Neuronal stem cell (in vitro differentiated cells): Measurements from ENCODE around the gene ANKRD2.
"Not testable (repeated sequence)": the region's sequence is repeated elsewhere in the genome, so short reads cannot be mapped to it uniquely, and the experiment has no call there.

Source experiments
- DNase-seq: peaks from one replicate; pipeline ENCODE4 v3.0.0-alpha.2; 2013; ENCODE audit warnings: low spot score
- H2AFZ ChIP-seq: one replicate; pipeline ENCODE4 v1.6.1; 2013; ENCODE audit warnings: mild to moderate bottlenecking, low read length, inconsistent platforms
- H2AK5ac ChIP-seq: 2 replicates; pipeline ENCODE4 v1.6.1; 2013; ENCODE audit warnings: low read depth, mild to moderate bottlenecking, inconsistent platforms, low read length, moderate library complexity, mixed read lengths
- H2BK120ac ChIP-seq: 2 replicates; pipeline ENCODE4 v1.6.1; 2013; ENCODE audit warnings: low read depth, mild to moderate bottlenecking, inconsistent platforms, low read length, moderate library complexity, mixed read lengths
- H2BK12ac ChIP-seq: one replicate; pipeline ENCODE4 v1.6.1; 2013; ENCODE audit warnings: low read length, inconsistent platforms
- H2BK15ac ChIP-seq: 2 replicates; pipeline ENCODE4 v1.6.1; 2013; ENCODE audit warnings: mild to moderate bottlenecking, low read length, inconsistent platforms, mixed read lengths
- H2BK5ac ChIP-seq: one replicate; pipeline ENCODE4 v1.6.1; 2013; ENCODE audit warnings: inconsistent platforms, mild to moderate bottlenecking, low read length, moderate library complexity
- H3K14ac ChIP-seq: one replicate; pipeline ENCODE4 v1.6.1; 2013; ENCODE audit warnings: low read length, inconsistent platforms
- H3K18ac ChIP-seq: 2 replicates; pipeline ENCODE4 v1.6.1; 2013; ENCODE audit warnings: low read length, inconsistent platforms
- H3K23ac ChIP-seq: 2 replicates; pipeline ENCODE4 v1.6.1; 2013; ENCODE audit warnings: low read depth, mild to moderate bottlenecking, mixed read lengths, low read length, inconsistent platforms; ENCODE audit not compliant: poor library complexity
- H3K27ac ChIP-seq: replicated peaks from 3 replicates; pipeline ENCODE4 v1.5.1; 2013; ENCODE audit warnings: low read length, inconsistent platforms
- H3K27me3 ChIP-seq, 3 experiments: 2 replicates each; pipeline ENCODE4 v1.6.1; 2013; ENCODE audit warnings: low read length in 3 of 3, mild to moderate bottlenecking in 2 of 3, inconsistent platforms in 1 of 3, low read depth in 1 of 3, mixed read lengths in 1 of 3, moderate library complexity in 1 of 3; ENCODE audit not compliant: control insufficient read depth in 3 of 3, insufficient read depth in 3 of 3
- H3K36me3 ChIP-seq, 2 donors: replicated peaks in 1 of 2; 2 replicates each; pipeline ENCODE4 v1.6.1; 2013; ENCODE audit warnings: low read length in 2 of 2; ENCODE audit not compliant: control insufficient read depth in 2 of 2, insufficient read depth in 2 of 2
- H3K4ac ChIP-seq: 2 replicates; pipeline ENCODE4 v1.6.1; 2013; ENCODE audit warnings: inconsistent platforms, mild to moderate bottlenecking, low read length, moderate library complexity
- H3K4me1 ChIP-seq, 2 donors: 1 replicate in 1 of 2; 2 replicates in 1 of 2; pipeline ENCODE4 v1.6.1; 2013; ENCODE audit warnings: low read length in 2 of 2, low read depth in 1 of 2; ENCODE audit not compliant: control insufficient read depth in 2 of 2, insufficient read depth in 1 of 2
- H3K4me2 ChIP-seq: one replicate; pipeline ENCODE4 v1.6.1; 2013; ENCODE audit warnings: mild to moderate bottlenecking, low read length, inconsistent platforms; ENCODE audit not compliant: insufficient read depth, poor library complexity, severe bottlenecking
- H3K4me3 ChIP-seq, 2 donors: 2 replicates each; pipeline ENCODE4 v1.5.1; 2013; ENCODE audit warnings: low read length in 2 of 2, mild to moderate bottlenecking in 2 of 2, inconsistent platforms in 1 of 2, moderate library complexity in 1 of 2
- H3K79me1 ChIP-seq: one replicate; pipeline ENCODE4 v1.6.1; 2013; ENCODE audit warnings: low read depth, mild to moderate bottlenecking, inconsistent platforms, low read length, moderate library complexity
- H3K9ac ChIP-seq: one replicate; pipeline ENCODE4 v1.6.1; 2013; ENCODE audit warnings: mild to moderate bottlenecking, low read depth, low read length, inconsistent platforms; ENCODE audit not compliant: poor library complexity
- H3K9me3 ChIP-seq, 2 donors: replicated peaks in 1 of 2; 2 replicates each; pipeline versions ENCODE3 to v1.6.1; 2013; ENCODE audit warnings: low read length in 2 of 2, mild to moderate bottlenecking in 2 of 2, inconsistent platforms in 1 of 2, low read depth in 1 of 2, mixed read lengths in 1 of 2, moderate library complexity in 1 of 2; ENCODE audit not compliant: control insufficient read depth in 2 of 2, insufficient read depth in 1 of 2
- H4K8ac ChIP-seq: one replicate; pipeline ENCODE4 v1.6.1; 2013; ENCODE audit warnings: low read depth, mild to moderate bottlenecking, inconsistent platforms, low read length, moderate library complexity
- H4K91ac ChIP-seq: one replicate; pipeline ENCODE4 v1.6.1; 2013; ENCODE audit warnings: low read length, low read depth, mild to moderate bottlenecking, inconsistent platforms; ENCODE audit not compliant: poor library complexity
- WGBS, 2 donors: extraction: QIAGEN DNeasy Blood & Tissue Kit; methylation state at CpG; one replicate each; pipeline ENCODE4 v1.1.7; 2013; ENCODE audit warnings: missing lambda C conversion rate in 2 of 2, mixed read lengths in 1 of 2; ENCODE audit not compliant: insufficient read length in 2 of 2, insufficient replicate concordance in 1 of 2; ENCODE audit errors: extremely low coverage in 2 of 2; 5-methylcytosine and 5-hydroxymethylcytosine counted together

Gene ANKRD2

DNA sequence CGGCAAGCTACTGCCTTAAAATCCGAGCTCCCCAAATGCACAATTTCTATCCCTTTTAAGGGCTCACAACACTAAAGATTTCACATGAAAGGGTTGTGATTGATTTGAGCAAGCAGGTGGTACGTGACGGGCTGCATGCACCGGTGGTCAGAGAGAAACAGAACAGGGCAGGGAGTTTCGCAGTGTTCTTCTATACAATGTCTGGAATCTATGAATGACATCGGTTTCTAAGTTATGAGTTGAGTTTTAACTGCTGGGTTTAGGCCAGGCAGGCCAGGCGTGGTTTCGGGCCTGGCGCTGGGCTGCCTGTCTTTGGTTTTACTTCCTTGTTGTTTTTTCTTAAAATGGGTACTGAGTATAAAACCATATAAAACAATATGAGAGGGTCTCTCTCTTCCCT, 17.0 kb upstream of the ANKRD2 start:
- H3K4ac ChIP-seq, H4K8ac ChIP-seq, H3K36me3 ChIP-seq, H2BK15ac ChIP-seq, H3K27ac ChIP-seq, H4K91ac ChIP-seq, H3K23ac ChIP-seq, H3K4me1 ChIP-seq, H2AK5ac ChIP-seq, H2BK12ac ChIP-seq, H3K4me2 ChIP-seq, H2BK120ac ChIP-seq, H3K4me3 ChIP-seq, H2AFZ ChIP-seq, H3K27me3 ChIP-seq, H3K79me1 ChIP-seq, H2BK5ac ChIP-seq, DNase-seq, H3K14ac ChIP-seq, H3K9me3 ChIP-seq, H3K9ac ChIP-seq, H3K18ac ChIP-seq: not testable (repeated sequence)
- no CpG with 5 or more reads among the region's 10 CpGs for WGBS, 2 donors

DNA sequence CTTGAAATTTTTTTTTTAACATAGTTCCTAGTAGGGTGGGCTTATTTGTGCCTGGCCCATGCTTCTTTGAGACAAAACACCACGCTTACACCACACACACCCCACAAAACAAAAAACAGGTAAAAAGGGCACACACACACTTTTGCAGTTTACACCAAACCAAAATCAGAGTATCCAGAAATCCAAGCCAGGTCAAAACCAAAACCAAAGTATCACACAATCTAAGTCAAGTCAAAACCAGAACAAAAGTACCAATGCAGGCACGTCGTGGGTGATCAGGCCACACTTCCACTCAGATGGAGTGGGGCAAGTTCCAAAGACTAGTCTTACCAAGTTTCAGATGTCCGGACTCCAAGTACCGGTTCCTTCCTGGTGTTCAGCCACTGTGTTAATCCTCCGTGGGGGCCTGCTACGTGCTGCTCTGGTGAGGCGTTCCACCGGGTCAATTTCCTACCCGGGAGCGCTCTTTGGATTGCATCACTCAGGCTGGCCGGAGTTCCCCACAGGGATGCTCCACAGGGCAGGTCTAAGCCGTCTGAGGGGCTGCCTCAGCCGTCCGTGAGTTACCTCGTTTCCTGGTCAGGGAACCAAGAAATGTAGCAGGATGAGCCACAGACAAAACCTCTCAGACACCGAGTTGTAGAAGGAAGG, 11.7 kb upstream of the ANKRD2 start:
- not testable (repeated sequence) for DNase-seq
- WGBS, 2 donors: no CpG with 5 or more reads among the region's 17 CpGs

DNA sequence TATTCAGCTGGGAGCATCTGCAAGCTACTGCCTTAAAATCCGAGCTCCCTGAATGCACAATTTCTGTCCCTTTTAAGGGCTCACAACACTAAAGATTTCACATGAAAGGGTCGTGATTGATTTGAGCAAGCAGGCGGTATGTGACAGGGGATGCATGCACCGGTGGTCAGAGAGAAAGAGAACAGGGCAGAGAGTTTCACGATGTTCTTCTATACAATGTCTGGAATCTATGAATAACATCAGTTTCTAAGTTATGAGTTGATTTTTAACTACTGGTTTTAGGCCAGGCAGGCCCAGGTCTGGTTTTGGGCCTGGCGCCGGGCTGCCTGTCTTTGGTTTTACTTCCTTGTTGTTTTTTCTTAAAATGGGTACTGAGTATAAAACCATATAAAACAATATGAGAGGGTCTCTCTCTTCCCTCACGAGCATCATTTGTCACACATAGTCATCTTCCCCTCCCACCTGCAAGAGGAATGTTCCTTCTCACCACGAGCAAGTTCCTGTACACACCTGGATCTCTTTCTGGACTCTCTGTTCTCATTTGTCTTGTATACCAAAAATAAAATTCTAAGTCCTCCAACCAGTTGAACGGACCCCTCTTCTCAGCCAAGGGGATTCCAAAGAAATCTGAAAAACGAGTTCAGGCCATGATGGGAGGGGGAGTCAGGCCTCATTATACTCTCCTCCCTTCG, 11.0 kb upstream of the ANKRD2 start:
- H3K4me1 ChIP-seq, H3K27ac ChIP-seq, H3K27me3 ChIP-seq, H3K4ac ChIP-seq, H2BK12ac ChIP-seq, H3K36me3 ChIP-seq, H3K4me2 ChIP-seq, H2AFZ ChIP-seq, H4K91ac ChIP-seq, H2BK15ac ChIP-seq, H3K14ac ChIP-seq, H3K9me3 ChIP-seq, H3K79me1 ChIP-seq, H3K4me3 ChIP-seq, H2AK5ac ChIP-seq, DNase-seq, H2BK120ac ChIP-seq, H4K8ac ChIP-seq, H3K9ac ChIP-seq, H3K18ac ChIP-seq, H3K23ac ChIP-seq, H2BK5ac ChIP-seq: not testable (repeated sequence)
- no CpG with 5 or more reads among the region's 12 CpGs for WGBS, 2 donors

More for the DNA sequence above, 11.7 kb upstream of the ANKRD2 start:
- H3K23ac ChIP-seq, H3K36me3 ChIP-seq, H2AK5ac ChIP-seq, H3K27ac ChIP-seq, H3K4me2 ChIP-seq, H3K4me1 ChIP-seq, H2BK15ac ChIP-seq, H2BK120ac ChIP-seq, H3K4ac ChIP-seq, H3K18ac ChIP-seq, H3K9ac ChIP-seq, H4K91ac ChIP-seq, H3K14ac ChIP-seq, H3K4me3 ChIP-seq, H3K79me1 ChIP-seq, H2BK12ac ChIP-seq, H4K8ac ChIP-seq, H3K9me3 ChIP-seq, H3K27me3 ChIP-seq, H2AFZ ChIP-seq, H2BK5ac ChIP-seq: not testable (repeated sequence)

DNA sequence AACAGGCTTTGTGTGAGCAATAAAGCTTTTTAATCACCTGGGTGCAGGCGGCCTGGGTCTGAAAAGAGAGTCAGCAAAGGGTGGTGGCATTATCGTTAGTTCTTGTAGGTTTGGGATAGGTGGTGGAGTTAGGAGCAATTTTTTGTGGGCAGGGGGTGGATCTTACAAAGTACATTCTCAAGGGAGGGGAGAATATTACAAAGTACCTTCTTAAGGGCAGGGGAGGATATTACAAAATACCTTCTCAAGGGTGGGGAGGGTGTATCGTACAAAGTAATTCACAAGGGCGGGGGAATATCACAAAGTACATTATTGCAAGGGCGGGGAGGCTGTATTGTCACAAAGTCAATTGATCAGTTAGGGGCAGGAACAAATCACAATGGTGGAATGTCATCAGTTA, 10.2 kb upstream of the ANKRD2 start:
- not testable (repeated sequence) for H3K9ac ChIP-seq, DNase-seq
- no CpG with 5 or more reads among the region's 5 CpGs for WGBS, 2 donors

More for the DNA sequence above, 10.2 kb upstream of the ANKRD2 start:
- not testable (repeated sequence) for H3K9me3 ChIP-seq, H4K91ac ChIP-seq, H4K8ac ChIP-seq, H3K4me1 ChIP-seq, H2BK12ac ChIP-seq, H3K14ac ChIP-seq, H3K4me3 ChIP-seq, H3K18ac ChIP-seq, H3K27me3 ChIP-seq, H2BK5ac ChIP-seq, H3K4ac ChIP-seq, H2BK120ac ChIP-seq, H3K23ac ChIP-seq, H2BK15ac ChIP-seq, H2AFZ ChIP-seq, H3K79me1 ChIP-seq, H3K4me2 ChIP-seq, H2AK5ac ChIP-seq, H3K27ac ChIP-seq, H3K36me3 ChIP-seq
